Activated naive CD4-positive, alpha-beta T cell treated with anti-CD3 and anti-CD28 coated beads for 36 hours (primary cell): ENCODE data around the gene GIMAP5. TPM values are rescaled to one million over a fixed set of nuclear protein-coding genes. Genes with fewer than 3 reads are reported as not detected.

Experiments
- CTCF ChIA-PET: fragments of 350-600 bp; sonication (Branson Sonifier 250); formaldehyde crosslinking; loops from one replicate; lab custom pipeline; 2021; ENCODE audit warnings: antibody characterized with exemption; lab: Charles Lee
- DNase-seq: peaks from one replicate; pipeline ENCODE4 v3.0.0-alpha.2; 2020
- H3K27ac Mint-ChIP-seq: one replicate; pipeline ENCODE4 v1.8.0; 2021; ENCODE audit warnings: mild to moderate bottlenecking, mixed read lengths
- H3K27me3 Mint-ChIP-seq: one replicate; pipeline ENCODE4 v1.8.0; 2021; ENCODE audit warnings: low read depth, mixed read lengths
- H3K36me3 Mint-ChIP-seq: one replicate; pipeline ENCODE4 v1.8.0; 2021; ENCODE audit warnings: low read depth, mixed read lengths
- H3K4me1 Mint-ChIP-seq: one replicate; pipeline ENCODE4 v1.8.0; 2021; ENCODE audit warnings: low read depth, mixed read lengths
- H3K4me3 Mint-ChIP-seq: one replicate; pipeline ENCODE4 v1.8.0; 2021; ENCODE audit warnings: mild to moderate bottlenecking, moderate library complexity, mixed read lengths
- H3K9me3 Mint-ChIP-seq: one replicate; pipeline ENCODE4 v1.8.0; 2021; ENCODE audit warnings: mixed read lengths
- intact Hi-C: fragments of 100-400 bp; cut with micrococcal nuclease; formaldehyde crosslinking; loops from one replicate; pipeline ENCODE4 v1.15.1; 2023
- total RNA-seq, 2 experiments: library from RNA; stranded (reverse); gene quantifications; one replicate each; pipeline ENCODE4 v1.2.3, GENCODE V29; 2021

The GIMAP5 gene
- total RNA-seq, 2 experiments from 2014 or later: 32.1 to 32.3 TPM

DNA sequence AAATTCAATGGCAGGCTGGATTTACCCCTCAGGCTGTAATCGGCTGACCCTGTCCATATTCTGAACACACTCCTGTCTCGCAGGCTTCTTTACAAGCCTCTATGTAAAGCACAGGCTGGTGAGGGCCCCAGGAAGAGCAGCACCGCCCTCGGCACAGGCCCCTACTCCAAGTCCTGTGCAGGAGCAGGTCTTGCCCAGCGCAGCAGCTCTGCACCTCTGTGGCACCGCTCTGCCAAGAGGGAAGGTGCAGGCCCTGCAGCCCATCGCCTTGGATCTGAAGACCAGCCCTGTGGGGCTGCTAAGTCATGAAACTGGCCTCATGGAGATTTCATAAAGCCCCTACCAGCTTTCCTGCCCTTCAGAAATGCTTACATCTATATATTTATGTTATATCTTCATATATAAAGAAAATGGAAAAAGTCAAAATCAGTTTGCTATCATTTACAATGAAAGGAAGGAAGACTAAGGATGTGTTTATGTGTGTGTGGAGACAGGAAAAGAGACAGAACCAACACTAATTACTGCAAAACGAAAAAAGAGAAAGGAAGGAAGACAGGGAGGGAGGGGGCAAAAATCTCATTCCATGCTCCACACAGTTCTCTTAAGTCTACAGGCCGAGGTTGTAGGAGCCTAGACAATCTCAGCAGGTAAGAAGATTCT lies 53.3 kb downstream of the GIMAP5 start:
- intact Hi-C loops: no loop called here
- Mint-ChIP-seq H3K9me3 (no peaks in the 10 kb centered on the region), H3K4me1 (peaks cover 8% of the 10 kb centered on the region), H3K27ac (no peak overlapping the region), H3K4me3 (no peak overlapping the region), H3K36me3 (no peaks in the 10 kb centered on the region), H3K27me3 (peaks cover 2% of the 10 kb centered on the region)
- CTCF ChIA-PET: interaction anchor here (2.1 kb wide), 1 partner anchor 11 kb away, joined by 9 read pairs; no protein-coding TSS in a partner anchor
- no peak for DNase-seq

DNA sequence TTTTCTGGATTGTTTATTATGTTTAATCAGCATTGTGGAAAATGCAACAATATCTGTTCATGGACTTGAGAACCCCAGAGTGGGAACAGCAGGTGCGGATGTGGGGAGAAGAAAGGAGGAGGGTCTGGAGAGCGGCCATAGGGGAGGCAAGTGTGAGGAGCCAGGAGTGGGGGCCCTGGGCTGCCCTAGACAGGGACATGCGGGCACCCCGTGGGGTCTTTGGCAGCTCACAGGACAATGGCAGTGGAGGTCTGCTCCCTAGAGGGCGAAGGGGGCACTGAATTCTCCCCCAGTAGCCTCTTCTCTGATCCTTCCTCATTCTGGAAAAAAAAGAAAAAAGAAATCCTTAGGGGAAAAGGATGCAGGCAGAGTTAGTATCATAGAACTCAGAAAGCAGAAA lies 54.1 kb downstream of the GIMAP5 start:
- no peak overlapping the region for H3K27ac Mint-ChIP-seq

DNA sequence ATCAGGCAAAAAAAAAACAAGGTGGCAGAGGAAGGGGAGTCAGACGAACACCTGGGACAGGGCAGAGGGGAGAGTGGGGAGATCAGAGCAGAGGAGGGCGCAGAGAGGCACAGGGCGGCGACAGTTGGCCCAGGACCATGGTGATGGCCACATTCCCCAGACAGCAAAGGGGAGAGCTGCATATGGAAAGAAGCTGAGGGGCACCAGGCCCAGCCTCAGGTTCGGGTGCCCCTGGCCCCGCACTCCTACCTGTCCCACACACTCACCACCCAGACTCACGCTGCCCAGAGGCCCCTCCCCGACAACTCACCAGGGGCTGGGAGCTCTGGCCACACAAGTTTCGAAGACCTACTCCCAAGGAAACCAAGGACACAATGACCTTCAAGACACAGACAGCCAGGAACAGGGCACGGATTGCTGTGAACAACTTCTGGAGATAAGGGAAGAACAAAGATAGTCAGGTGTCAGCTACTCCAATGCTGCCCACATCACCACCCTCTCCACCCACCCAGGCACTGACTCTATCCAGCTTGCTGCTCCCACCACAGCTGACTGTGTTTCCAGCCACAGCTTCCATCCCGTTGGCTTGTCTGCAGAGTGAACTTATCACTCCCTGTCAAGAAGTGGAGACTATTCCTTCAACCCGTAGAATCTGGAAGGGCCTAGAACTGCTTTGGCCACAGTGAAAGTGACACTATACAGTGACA lies 54.7 kb downstream of the GIMAP5 start:
- no peak for DNase-seq
- Mint-ChIP-seq H3K27ac (no peak overlapping the region), H3K9me3 (peaks cover 3% of the 10 kb centered on the region), H3K27me3 (peaks cover 4% of the 10 kb centered on the region), H3K4me1 (no peaks in the 10 kb centered on the region), H3K4me3 (no peak overlapping the region), H3K36me3 (no peaks in the 10 kb centered on the region)
- intact Hi-C loops: no loop called here
- CTCF ChIA-PET: interaction anchor here (0.6 to 2.8 kb wide), 4 partner anchors 12 to 966 kb away, joined by 3 to 15 read pairs (median 3); no protein-coding TSS in a partner anchor

More for the DNA sequence above, 54.1 kb downstream of the GIMAP5 start:
- no peaks in the 10 kb centered on the region for H3K36me3 Mint-ChIP-seq
- H3K4me1 Mint-ChIP-seq: peaks cover under 1% of the 10 kb centered on the region
- DNase-seq: no peak
- peaks cover 4% of the 10 kb centered on the region for H3K27me3 Mint-ChIP-seq
- peaks cover 3% of the 10 kb centered on the region for H3K9me3 Mint-ChIP-seq
- no peak overlapping the region for H3K4me3 Mint-ChIP-seq
- CTCF ChIA-PET: interaction anchor here (0.6 kb wide), 1 partner anchor 967 kb away, joined by 3 read pairs; no protein-coding TSS in a partner anchor
- intact Hi-C loops: no loop called here

Other genes starting within 250 kb of the GIMAP5 start
- 10 to 100 TPM; 41.6 TPM for gene GIMAP7, start 222.5 kb upstream of the GIMAP5 start, total RNA-seq
- gene GIMAP4, start 170.0 kb upstream of the GIMAP5 start, total RNA-seq: 100 to 1,000 TPM; 180 to 193 TPM
- gene GIMAP6, start 105.0 kb upstream of the GIMAP5 start, total RNA-seq: 10 to 100 TPM; 19.2 to 20.7 TPM
- 10 to 100 TPM; 45.0 to 49.5 TPM for gene GIMAP2, start 51.7 kb upstream of the GIMAP5 start, total RNA-seq
- 1 to 10 TPM; 5.1 to 5.3 TPM for gene GIMAP1, start 20.8 kb upstream of the GIMAP5 start, total RNA-seq
- gene TMEM176B, start 62.9 kb downstream of the GIMAP5 start, total RNA-seq: not detected
- gene TMEM176A, start 63.4 kb downstream of the GIMAP5 start, total RNA-seq: not detected
- not detected for gene AOC1, start 115.1 kb downstream of the GIMAP5 start, total RNA-seq
- gene KCNH2, start 240.9 kb downstream of the GIMAP5 start, total RNA-seq: under 1 TPM; 0.17 to 0.19 TPM